Stromal cell of bone marrow (primary cell): ENCODE data around the gene OLA1.
A peak's percentile ranks its signal among the peaks of the same experiment; 100 is the strongest.
"Not testable (repeated sequence)": the region's sequence is repeated elsewhere in the genome, so short reads cannot be mapped to it uniquely, and the experiment has no call there.

ENCODE experiments used
- DNase-seq: peaks from one replicate; pipeline ENCODE4 v3.0.0-alpha.2; 2012; ENCODE audit warnings: low read depth

OLA1 gene

DNA sequence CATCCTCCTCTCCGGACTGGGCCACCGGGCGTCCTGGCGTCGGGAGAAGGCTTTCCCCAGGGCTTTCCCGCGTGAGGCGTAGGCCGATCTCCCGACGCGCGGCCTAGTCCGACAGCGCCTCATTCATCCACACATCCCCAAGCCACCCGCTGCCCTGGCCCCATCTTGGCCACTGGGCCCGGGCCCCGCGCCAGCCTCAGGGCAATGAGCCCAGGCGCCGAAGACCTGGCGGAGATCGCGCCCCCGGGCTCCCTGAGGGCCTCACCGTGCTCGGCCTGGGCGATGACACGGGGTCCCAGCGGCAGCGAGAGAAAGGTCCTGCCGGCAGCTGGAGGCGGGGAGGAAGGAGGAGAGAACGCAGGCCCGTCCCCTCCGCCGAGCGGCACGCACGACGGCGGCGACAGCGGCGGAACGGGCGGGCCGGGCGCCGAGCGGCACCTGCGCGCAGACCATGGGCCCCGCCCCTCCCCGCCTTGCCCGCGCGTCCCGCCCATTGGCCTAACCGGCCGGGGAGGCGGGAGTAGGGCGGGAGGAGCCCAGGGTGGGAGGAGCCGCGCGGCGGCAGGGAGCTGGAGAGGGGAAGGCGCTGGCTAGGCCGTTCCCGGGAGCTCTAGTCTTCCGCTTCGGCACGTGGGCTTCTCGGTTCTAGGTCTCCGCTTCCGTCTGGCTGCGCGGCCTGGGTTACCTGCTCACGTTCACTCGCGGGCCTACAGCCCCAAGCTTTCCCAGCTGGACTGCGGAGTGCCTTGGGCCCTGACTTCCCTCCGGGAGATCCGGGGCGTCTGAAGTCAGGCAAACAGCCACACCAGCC is at the start of gene OLA1:
OLA1 (minus strand) TSS at position 346 of the 811 bp plus-strand sequence. CDS start 1,717 bp downstream, outside the sequence.
- peak; percentile 84 for DNase-seq

- no peak for DNase-seq
These were observed 44.6 kb upstream of the OLA1 start for GRCh38 chr2:174292908-174293307.

DNA sequence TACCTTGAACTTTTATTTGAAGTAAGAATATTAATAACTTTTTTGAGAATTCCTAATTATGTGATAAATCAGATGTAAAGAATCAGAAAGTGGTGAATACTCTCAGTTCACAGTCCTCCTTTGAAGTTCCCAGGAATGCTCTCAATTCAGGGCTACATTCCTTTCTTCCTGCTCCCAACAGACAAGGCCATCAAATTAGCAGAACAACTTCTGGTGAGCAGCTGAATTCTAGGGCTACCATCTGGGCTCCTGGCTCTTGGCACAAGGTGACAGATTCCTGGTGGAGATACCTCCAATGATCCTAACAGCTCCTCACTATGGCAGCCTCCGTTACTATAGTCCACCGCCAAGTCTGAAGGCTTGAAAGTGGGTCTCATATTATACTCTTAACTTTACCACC is 37.8 kb upstream of the OLA1 start:
- DNase-seq = no peak

DNA sequence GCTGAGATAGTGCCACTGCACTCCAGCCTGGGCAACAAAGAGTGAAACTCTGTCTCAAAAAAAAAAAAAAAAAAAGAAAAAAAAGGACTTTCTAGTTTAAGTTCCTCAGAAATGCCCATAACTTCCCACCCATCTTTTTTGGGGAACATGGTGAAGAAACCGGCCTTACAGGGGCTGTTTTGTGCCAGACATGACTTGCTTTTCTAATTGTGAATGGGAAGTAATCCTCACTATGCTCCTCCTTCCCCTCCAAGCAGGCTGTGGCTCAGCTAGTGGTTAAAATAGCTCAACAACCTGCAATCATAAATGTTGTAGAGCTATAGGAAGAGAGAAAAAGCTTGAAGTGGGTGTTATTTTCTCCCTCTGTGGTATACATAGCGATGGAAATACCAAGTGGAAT is 34.1 kb upstream of the OLA1 start:
- DNase-seq = no peak

- no peak for DNase-seq
These were observed 33.4 kb upstream of the OLA1 start for GRCh38 chr2:174281736-174282135.

GRCh38 chr2:174280596-174280995 is 32.3 kb upstream of the OLA1 start:
- no peak for DNase-seq

- not testable (repeated sequence) for DNase-seq
These were observed 21.9 kb upstream of the OLA1 start for GRCh38 chr2:174270263-174270662.

GRCh38 chr2:174266288-174266687 is 18.0 kb upstream of the OLA1 start:
- DNase-seq = no peak

DNA sequence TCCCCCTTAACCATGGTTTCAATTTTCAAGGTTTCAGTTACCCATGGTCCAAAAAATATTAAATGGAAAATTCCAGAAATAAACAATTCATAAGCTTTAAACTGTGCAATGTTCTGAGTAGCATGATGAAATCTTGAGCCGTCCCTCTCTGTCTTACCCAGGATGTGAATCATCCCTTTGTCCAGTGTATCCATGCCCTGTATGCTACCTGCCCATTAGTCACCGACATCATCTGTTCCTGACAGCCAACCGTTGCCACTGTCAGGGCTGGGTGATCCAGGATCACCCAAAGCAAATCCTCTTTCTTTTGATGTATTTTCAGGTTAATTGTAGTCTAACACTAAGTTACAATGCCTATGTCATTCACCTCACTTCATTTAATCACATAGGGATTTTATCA is 15.7 kb upstream of the OLA1 start:
- no peak for DNase-seq

- DNase-seq = peak; percentile 66
These were observed 11.6 kb upstream of the OLA1 start for GRCh38 chr2:174259981-174260380.

DNA sequence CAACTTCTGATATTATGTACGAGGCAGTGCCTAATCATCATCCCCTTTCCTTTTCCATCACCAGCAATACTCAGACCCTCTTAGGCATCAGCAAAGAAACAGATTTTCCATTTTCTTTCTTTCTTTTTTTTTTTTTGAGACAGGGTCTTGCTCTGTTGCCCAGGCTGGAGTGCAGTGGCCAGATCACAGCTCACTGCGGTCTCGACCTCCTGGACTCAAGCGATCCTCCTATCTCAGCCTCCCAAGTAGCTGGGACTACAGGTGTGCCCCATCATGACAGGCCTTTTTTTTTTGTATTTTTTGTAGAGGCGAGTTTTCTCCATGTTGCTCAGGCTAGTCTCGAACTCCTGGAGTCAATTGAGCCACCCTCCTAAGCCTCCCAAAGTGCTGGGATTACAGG is 5.9 kb upstream of the OLA1 start:
- no peak for DNase-seq

GRCh38 chr2:174248998-174249592 is 763 bp upstream of the OLA1 start:
- no peak for DNase-seq

DNA sequence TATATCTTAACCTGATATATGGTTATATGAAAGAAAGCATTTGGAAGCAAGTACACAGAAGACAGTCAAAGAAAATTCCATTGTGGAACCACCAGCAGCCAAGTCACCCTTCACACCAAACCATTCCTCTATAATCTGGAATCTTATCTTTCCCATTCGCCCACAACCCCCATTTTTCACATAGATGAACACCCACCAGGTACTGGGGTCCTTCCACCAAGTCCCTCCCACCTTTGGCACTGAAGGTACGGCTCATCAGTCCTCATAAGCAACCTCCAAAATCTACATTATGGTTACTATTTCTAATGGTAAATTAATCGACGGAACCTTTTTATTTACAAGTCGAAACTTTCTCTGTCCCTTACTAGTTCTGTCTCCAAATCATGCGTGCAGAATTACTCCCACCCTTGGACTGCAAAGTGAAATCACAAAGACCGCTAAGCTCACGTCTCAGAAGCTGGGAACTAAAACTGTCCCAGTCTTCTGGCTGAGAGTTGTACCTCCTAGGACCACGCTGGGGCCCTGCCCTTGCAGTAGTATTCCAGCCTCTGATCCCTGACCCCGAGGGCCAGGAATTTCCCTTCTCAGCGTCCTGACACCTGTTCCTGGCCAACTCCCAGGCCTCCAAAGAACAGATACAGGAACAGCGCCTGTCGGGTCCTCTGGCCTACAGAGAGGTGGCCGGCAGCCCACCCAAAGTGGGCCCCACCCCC is 702 bp downstream of the OLA1 start:
- no peak for DNase-seq

DNA sequence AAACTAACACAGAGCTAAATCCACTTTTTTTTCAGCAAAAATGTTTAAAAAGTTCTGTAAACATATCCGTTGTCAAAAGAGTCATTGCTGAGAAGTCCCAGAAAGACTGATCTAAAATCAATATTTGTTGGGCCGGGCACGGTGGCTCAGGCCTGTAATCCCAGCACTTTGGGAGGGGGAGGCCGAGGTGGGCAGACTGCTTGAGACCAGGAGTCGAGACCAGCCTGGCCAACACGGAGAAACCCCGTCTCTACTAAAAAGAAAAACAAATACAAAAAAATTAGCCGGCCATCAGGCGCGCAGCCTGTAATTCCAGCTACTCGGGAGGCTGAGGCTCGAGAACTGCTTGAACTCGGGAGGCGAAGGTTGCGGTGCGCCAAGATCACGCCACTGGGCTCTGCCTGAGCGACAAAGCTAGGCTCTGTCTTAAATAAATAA is 1.4 kb downstream of the OLA1 start:
- DNase-seq = no peak

DNA sequence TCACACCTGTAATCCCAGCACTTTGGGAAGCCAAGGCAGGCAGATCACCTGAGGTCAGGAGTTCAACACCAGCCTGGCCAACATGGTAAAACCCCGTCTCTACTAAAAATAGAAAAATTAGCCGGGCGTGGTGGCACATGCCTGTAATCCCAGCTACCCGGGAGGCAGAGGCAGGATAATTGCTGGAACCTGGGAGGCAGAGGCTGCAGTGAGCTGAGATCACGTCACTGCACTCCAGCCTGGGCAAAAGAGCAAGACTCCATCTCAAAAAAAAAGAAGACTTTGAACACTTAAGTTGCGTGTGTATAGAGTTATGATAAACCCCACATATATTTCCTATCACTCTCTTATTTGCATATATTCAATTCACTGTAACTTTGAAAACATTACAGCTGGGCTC is 2.7 kb downstream of the OLA1 start:
- not testable (repeated sequence) for DNase-seq

GRCh38 chr2:174245065-174245464 is 3.3 kb downstream of the OLA1 start:
- DNase-seq = no peak

DNA sequence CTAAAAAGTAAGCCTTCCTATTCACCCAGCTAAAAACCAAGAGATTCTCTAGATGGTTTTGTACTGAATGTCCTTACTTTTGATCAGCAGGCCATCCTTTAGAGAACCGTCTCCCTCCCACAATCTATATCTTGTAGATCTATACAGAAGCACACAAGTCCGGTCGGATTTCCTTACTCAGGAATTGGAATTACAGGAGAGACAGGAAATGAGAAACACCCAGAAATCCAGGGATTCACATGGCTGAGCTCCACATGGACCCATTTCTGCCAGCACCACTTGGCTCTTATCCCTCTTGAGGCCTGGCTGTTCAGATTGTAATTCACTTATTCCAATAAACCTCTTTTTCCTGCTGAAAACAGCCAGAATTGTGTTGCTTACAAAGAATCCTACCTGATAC is 4.5 kb downstream of the OLA1 start:
- no peak for DNase-seq

DNA sequence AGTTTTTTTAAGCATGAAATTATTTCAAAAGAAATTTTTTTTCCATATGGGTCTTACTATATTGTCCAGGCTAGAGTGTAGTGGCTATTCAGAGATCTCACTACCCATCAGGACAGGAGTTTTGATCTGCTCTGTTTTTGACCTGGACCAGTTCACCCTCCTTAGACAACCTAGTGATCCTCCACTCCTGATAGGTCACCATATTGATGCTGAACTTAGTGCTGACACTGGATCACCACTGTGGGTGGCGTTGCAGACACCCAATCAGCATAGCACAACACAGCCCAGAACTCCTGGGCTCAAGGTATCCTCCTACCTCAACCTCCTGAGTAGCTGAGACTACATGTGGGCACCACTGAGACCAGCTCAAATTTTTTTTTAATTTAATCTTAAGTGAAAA is 8.2 kb downstream of the OLA1 start:
- DNase-seq = no peak

GRCh38 chr2:174236429-174236828 is 11.9 kb downstream of the OLA1 start:
- DNase-seq = no peak

- DNase-seq = peak; percentile 18
These were observed 12.7 kb downstream of the OLA1 start for GRCh38 chr2:174235680-174236079.

- DNase-seq = no peak
These were observed 14.5 kb downstream of the OLA1 start for GRCh38 chr2:174233771-174234275.

- DNase-seq = no peak
These were observed 20.6 kb downstream of the OLA1 start for GRCh38 chr2:174227748-174228147.
